Subcutaneous adipose tissue (tissue), 4 donors: ENCODE data around the gene DAPK1. TPM values are rescaled to one million over a fixed set of nuclear protein-coding genes. Genes with fewer than 3 reads are reported as not detected.

Source experiments
- total RNA-seq, 4 donors: library from RNA; depleted of rRNA; stranded (reverse); fragments of >200 nt; gene quantifications; one replicate each; pipeline ENCODE4 v1.1.0, GENCODE V29; 2016
- TF ChIP-seq, protein P1 (sequence below): fragments of 450-650 bp; IDR thresholded peaks from one replicate; pipeline ENCODE4 v1.5.1; 2016; ENCODE audit warnings: low read depth, mild to moderate bottlenecking, control low read depth, antibody characterized with exemption, moderate library complexity

DAPK1 gene
- total RNA-seq, 4 donors from 2014 or later = 29.5 to 63.2 (median 43.4) TPM

DNA sequence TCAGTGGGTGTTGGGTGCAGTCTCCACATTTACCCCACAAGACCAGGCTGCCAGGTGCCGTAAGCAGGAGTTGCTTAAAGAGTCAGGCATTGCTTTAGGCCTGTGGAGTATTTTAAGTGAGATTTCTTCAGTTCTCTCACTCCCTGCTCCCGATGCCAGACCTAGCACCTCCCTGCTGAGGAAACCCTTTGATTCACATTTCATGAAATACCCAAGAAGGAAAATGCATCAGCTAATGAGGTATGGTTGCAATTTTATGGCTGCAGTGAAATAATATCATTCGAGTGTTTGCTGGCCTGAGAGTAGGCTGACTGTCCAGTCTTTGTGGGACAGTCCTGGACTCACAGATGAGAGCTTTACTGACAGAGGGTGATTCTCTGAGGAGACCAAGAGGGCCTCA is 160.8 kb downstream of the DAPK1 start:
- TF ChIP-seq, protein P1, sequence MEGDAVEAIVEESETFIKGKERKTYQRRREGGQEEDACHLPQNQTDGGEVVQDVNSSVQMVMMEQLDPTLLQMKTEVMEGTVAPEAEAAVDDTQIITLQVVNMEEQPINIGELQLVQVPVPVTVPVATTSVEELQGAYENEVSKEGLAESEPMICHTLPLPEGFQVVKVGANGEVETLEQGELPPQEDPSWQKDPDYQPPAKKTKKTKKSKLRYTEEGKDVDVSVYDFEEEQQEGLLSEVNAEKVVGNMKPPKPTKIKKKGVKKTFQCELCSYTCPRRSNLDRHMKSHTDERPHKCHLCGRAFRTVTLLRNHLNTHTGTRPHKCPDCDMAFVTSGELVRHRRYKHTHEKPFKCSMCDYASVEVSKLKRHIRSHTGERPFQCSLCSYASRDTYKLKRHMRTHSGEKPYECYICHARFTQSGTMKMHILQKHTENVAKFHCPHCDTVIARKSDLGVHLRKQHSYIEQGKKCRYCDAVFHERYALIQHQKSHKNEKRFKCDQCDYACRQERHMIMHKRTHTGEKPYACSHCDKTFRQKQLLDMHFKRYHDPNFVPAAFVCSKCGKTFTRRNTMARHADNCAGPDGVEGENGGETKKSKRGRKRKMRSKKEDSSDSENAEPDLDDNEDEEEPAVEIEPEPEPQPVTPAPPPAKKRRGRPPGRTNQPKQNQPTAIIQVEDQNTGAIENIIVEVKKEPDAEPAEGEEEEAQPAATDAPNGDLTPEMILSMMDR = no peak

- TF ChIP-seq, protein P1 = no peak
Observed at GRCh38 chr9:87659534-87660419, 162.1 kb downstream of the DAPK1 start.

DNA sequence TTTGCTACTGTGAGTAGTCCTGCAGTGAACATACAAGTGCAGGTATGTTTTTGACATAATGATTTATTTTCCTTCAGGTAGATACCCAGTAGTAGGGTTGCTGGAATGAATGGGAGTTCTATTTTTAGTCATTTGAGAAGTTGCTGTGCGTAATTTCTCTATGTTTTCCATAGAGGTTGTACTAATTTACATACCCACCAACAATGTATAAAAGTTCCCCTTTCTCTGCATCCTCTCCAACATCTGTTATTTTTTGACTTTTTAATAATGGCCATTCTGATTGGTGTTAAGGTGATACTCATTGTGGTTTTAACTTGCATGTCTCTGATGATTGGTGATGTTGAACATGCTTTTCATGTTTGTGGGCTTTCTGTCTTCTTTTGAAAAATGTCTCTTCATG is 163.6 kb downstream of the DAPK1 start:
- TF ChIP-seq, protein P1 = no peak

GRCh38 chr9:87662808-87663528 is 165.3 kb downstream of the DAPK1 start:
- TF ChIP-seq, protein P1 = no peak

GRCh38 chr9:87663556-87663955 is 165.9 kb downstream of the DAPK1 start:
- TF ChIP-seq, protein P1 = no peak

- TF ChIP-seq, protein P1 = no peak
Observed at GRCh38 chr9:87664153-87665060, 166.7 kb downstream of the DAPK1 start.
